DOHH2 (cell line): Measurements from ENCODE around the gene PROC.

ENCODE experiments used
- EZH2phosphoT487 ChIP-seq: fragments of 200-600 bp; sonication (generic); IDR thresholded peaks from 2 replicates; pipeline ENCODE4 v1.6.1; 2017; ENCODE audit warnings: borderline replicate concordance, mild to moderate bottlenecking, antibody characterized with exemption, low read length, moderate library complexity, mixed read lengths
- TF ChIP-seq, protein P1 (sequence below): fragments of 200-600 bp; sonication (generic); IDR thresholded peaks from one replicate; pipeline ENCODE4 v1.5.1; 2014; ENCODE audit warnings: antibody characterized with exemption, mild to moderate bottlenecking, low read depth, low read length; ENCODE audit not compliant: poor library complexity, severe bottlenecking

GRCh38 chr2:127469051-127469450, 50.8 kb downstream of the PROC start:
- TF ChIP-seq, protein P1, sequence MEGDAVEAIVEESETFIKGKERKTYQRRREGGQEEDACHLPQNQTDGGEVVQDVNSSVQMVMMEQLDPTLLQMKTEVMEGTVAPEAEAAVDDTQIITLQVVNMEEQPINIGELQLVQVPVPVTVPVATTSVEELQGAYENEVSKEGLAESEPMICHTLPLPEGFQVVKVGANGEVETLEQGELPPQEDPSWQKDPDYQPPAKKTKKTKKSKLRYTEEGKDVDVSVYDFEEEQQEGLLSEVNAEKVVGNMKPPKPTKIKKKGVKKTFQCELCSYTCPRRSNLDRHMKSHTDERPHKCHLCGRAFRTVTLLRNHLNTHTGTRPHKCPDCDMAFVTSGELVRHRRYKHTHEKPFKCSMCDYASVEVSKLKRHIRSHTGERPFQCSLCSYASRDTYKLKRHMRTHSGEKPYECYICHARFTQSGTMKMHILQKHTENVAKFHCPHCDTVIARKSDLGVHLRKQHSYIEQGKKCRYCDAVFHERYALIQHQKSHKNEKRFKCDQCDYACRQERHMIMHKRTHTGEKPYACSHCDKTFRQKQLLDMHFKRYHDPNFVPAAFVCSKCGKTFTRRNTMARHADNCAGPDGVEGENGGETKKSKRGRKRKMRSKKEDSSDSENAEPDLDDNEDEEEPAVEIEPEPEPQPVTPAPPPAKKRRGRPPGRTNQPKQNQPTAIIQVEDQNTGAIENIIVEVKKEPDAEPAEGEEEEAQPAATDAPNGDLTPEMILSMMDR: no peak
- no peak for TF ChIP-seq EZH2phosphoT487
